ENCODE measurements around the gene ZNF358. TPM values are rescaled to one million over a fixed set of nuclear protein-coding genes. Genes with fewer than 3 reads are reported as not detected.

ZNF358 gene
- total and polyA plus RNA-seq, 2 of the 13 experiments (the other 11 are each of a cell fraction or from before 2014, with no cell fraction given): 9.1 to 37.0 TPM

- intact Hi-C loops (cut with micrococcal nuclease; ENCODE audit: unreplicated experiment) (no loop called here), in situ Hi-C loops (cut with HindIII; ENCODE audit: extremely low pct_ligation_motif_present, low pct_unique_long_range_greater_than_20kb) (no loop called here)
- Histone ChIP-seq H3K4me3 (replicated peaks in 1 of 3; ENCODE audit: insufficient read depth in 1 of 3, low read depth in 2 of 3, low read length in 3 of 3) (no peak overlapping the region), H3K4me1 (ENCODE audit: insufficient read depth, low read length) (peaks cover 9% of the 10 kb centered on the region), H2AFZ (ENCODE audit: low read length) (no peak overlapping the region), H3K27ac (ENCODE audit: extremely low read length, insufficient read depth, low read length) (no peak overlapping the region), H3K27me3 (ENCODE audit: control insufficient read depth in 1 of 2, insufficient read depth in 2 of 2, low read length in 2 of 2) (no peaks in the 10 kb centered on the region), H3K36me3 (replicated peaks in 1 of 2; ENCODE audit: control insufficient read depth in 1 of 2, insufficient read depth in 2 of 2, low read length in 2 of 2) (peaks cover 0 to 2% of the 10 kb centered on the region in 2 experiments; a peak in 2 of 5 replicates), H3K79me2 (ENCODE audit: insufficient read depth, low read length) (no peaks in the 10 kb centered on the region), H4K20me1 (ENCODE audit: insufficient read depth, low read length) (no peaks in the 10 kb centered on the region), H3K4me2 (ENCODE audit: low read depth, low read length) (no peak overlapping the region), H3K9me3 (ENCODE audit: low read length) (no peaks in the 10 kb centered on the region), H3K9ac (ENCODE audit: insufficient read depth, low read depth, low read length) (no peak overlapping the region)
- FAIRE-seq (no peak), DNase-seq (ENCODE audit: low spot score) (no peak), ATAC-seq (no peak)
- ChIA-PET CTCF (ENCODE audit: low intra/inter-chr PET ratio, low total read pairs) (no interaction called here), POLR2A (no interaction called here)
- BruUV-seq (replicated peaks): no TSS peak
- TF ChIP-seq PATZ1 (CRISPR knock-in tag; IDR thresholded peaks at IDR 0.05) (no peak), PPARG (CRISPR knock-in tag; conservative IDR thresholded peaks at IDR 0.05) (no peak)
- 95% methylated on average over 14 of the region's 32 CpGs for whole genome bisulfite sequencing (ENCODE audit: low lambda C conversion rate)
Measured at GRCh38 chr19:7528522-7529245, 12.8 kb downstream of the ZNF358 start.

DNA sequence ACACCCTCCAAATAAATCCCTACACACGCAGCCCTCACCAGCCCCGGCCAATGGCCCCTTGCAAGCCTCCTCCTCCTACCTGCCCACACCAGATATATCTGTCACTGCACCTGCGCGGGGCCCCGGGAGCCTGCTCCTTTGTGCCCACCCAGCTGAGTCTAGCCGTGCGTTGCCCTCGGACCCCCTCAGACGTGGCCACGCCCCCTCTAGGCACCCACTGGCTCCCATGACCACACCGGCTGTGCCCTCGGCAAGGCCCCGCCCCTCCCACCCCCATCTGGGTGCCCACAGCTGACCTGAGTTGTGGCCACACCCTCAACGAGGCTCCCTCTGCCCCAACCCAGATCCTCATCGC lies 13.3 kb downstream of the ZNF358 start:
- BruUV-seq (replicated peaks): no TSS peak
- DNase-seq (ENCODE audit: low spot score): no peak
- intact Hi-C loops (cut with micrococcal nuclease; ENCODE audit: unreplicated experiment): no loop called here
- Histone ChIP-seq H3K9me3 (ENCODE audit: low read length) (no peaks in the 10 kb centered on the region), H3K9ac (ENCODE audit: insufficient read depth, low read depth, low read length) (no peak overlapping the region), H3K27me3 (ENCODE audit: control insufficient read depth in 1 of 2, insufficient read depth in 2 of 2, low read length in 2 of 2) (no peaks in the 10 kb centered on the region; a peak in 1 of 5 replicates), H3K4me2 (ENCODE audit: low read depth, low read length) (no peak overlapping the region), H3K36me3 (replicated peaks in 1 of 2; ENCODE audit: control insufficient read depth in 1 of 2, insufficient read depth in 2 of 2, low read length in 2 of 2) (peaks cover 0 to 2% of the 10 kb centered on the region in 2 experiments; a peak in 2 of 5 replicates), H3K4me3 (replicated peaks in 1 of 3; ENCODE audit: insufficient read depth in 1 of 3, low read depth in 2 of 3, low read length in 3 of 3) (no peak overlapping the region), H3K4me1 (ENCODE audit: insufficient read depth, low read length) (peaks cover 10% of the 10 kb centered on the region), H2AFZ (ENCODE audit: low read length) (no peak overlapping the region), H3K79me2 (ENCODE audit: insufficient read depth, low read length) (no peaks in the 10 kb centered on the region), H3K27ac (ENCODE audit: extremely low read length, insufficient read depth, low read length) (no peak overlapping the region), H4K20me1 (ENCODE audit: insufficient read depth, low read length) (no peaks in the 10 kb centered on the region)
- ChIA-PET CTCF (ENCODE audit: low intra/inter-chr PET ratio, low total read pairs) (no interaction called here), POLR2A (no interaction called here)
- in situ Hi-C loops (cut with HindIII; ENCODE audit: extremely low pct_ligation_motif_present, low pct_unique_long_range_greater_than_20kb): no loop called here
- 88% methylated on average over 13 of the region's 15 CpGs for WGBS (ENCODE audit: low lambda C conversion rate)
- no peak for ATAC-seq
- FAIRE-seq: no peak
- no peak for TF ChIP-seq TSC22D2 (CRISPR knock-in tag; IDR thresholded peaks at IDR 0.05; ENCODE audit: borderline replicate concordance)
- no peak for TF ChIP-seq BORCS8-MEF2B (CRISPR knock-in tag; IDR thresholded peaks at IDR 0.05)
- TF ChIP-seq ZBTB38 (CRISPR knock-in tag; IDR thresholded peaks at IDR 0.05): no peak
- no peak for TF ChIP-seq ZFY (CRISPR knock-in tag; IDR thresholded peaks at IDR 0.05)
- TF ChIP-seq ZNF224 (CRISPR knock-in tag; IDR thresholded peaks at IDR 0.05): no peak
- no peak for TF ChIP-seq ZNF816 (CRISPR knock-in tag; IDR thresholded peaks at IDR 0.05; ENCODE audit: borderline replicate concordance)
- no peak for TF ChIP-seq ZNF674 (CRISPR knock-in tag; IDR thresholded peaks at IDR 0.05; ENCODE audit: low read depth)
- no peak for TF ChIP-seq MXI1 (IDR thresholded peaks at IDR 0.05; ENCODE audit: borderline replicate concordance, low read depth, low read length)
- no peak for TF ChIP-seq PAF1 (CRISPR knock-in tag; IDR thresholded peaks at IDR 0.05)
- TF ChIP-seq ZNF746 (CRISPR knock-in tag; IDR thresholded peaks at IDR 0.05): no peak
- TF ChIP-seq ZNF317 (CRISPR knock-in tag; IDR thresholded peaks at IDR 0.05): no peak
- TF ChIP-seq ZNF639 (CRISPR knock-in tag; conservative IDR thresholded peaks at IDR 0.05): no peak
- TF ChIP-seq ZBTB43 (CRISPR knock-in tag; conservative IDR thresholded peaks at IDR 0.05): no peak

Data from HepG2 (cell line).